Endothelial cell (in vitro differentiated cells): Measurements from ENCODE around the gene TMEM106C. TPM values are rescaled to one million over a fixed set of nuclear protein-coding genes. Genes with fewer than 3 reads are reported as not detected.

ENCODE experiments used
- DNase-seq: peaks from one replicate; pipeline ENCODE4 v3.0.0; 2021; ENCODE audit warnings: low spot score
- H3K27ac Mint-ChIP-seq: one replicate; pipeline ENCODE4 v1.8.0; 2021; ENCODE audit warnings: mixed read lengths, inconsistent platforms; ENCODE audit not compliant: unreplicated experiment
- H3K27me3 Mint-ChIP-seq: one replicate; pipeline ENCODE4 v1.8.0; 2021; ENCODE audit warnings: mild to moderate bottlenecking, moderate library complexity, mixed read lengths, inconsistent platforms; ENCODE audit not compliant: unreplicated experiment
- H3K36me3 Mint-ChIP-seq: one replicate; pipeline ENCODE4 v1.8.0; 2021; ENCODE audit warnings: mild to moderate bottlenecking, low read depth, mixed read lengths, inconsistent platforms; ENCODE audit not compliant: unreplicated experiment
- H3K4me1 Mint-ChIP-seq: one replicate; pipeline ENCODE4 v1.8.0; 2021; ENCODE audit warnings: mild to moderate bottlenecking, mixed read lengths, inconsistent platforms; ENCODE audit not compliant: unreplicated experiment
- H3K4me3 Mint-ChIP-seq: one replicate; pipeline ENCODE4 v1.8.0; 2021; ENCODE audit warnings: mild to moderate bottlenecking, mixed read lengths, inconsistent platforms; ENCODE audit not compliant: unreplicated experiment
- H3K9me3 Mint-ChIP-seq: one replicate; pipeline ENCODE4 v1.8.0; 2021; ENCODE audit warnings: mixed read lengths, inconsistent platforms; ENCODE audit not compliant: unreplicated experiment
- CTCF ChIP-seq: fragments of 200-600 bp; sonication (generic); IDR thresholded peaks from one replicate; pipeline ENCODE4 v1.5.0; 2021; ENCODE audit warnings: antibody characterized with exemption; ENCODE audit not compliant: unreplicated experiment
- total RNA-seq: library from RNA; stranded (reverse); fragmentation: NEBNext Ultra II Directional; extraction: Animal tissue kit (Norgen Biotek cat#: 25700); gene quantifications from one replicate; pipeline ENCODE4 v1.2.1, GENCODE V29; 2021; ENCODE audit not compliant: unreplicated experiment

The TMEM106C gene
- total RNA-seq, 1 donor from 2014 or later: 41.0 TPM

GRCh38 chr12:48003226-48004052, 40.0 kb downstream of the TMEM106C start:
- H3K36me3 Mint-ChIP-seq: no peaks in the 10 kb centered on the region
- no peak overlapping the region for H3K27ac Mint-ChIP-seq
- H3K9me3 Mint-ChIP-seq: no peaks in the 10 kb centered on the region
- no peak overlapping the region for H3K4me3 Mint-ChIP-seq
- peaks cover 23% of the 10 kb centered on the region for H3K4me1 Mint-ChIP-seq
- H3K27me3 Mint-ChIP-seq: peaks cover 49% of the 10 kb centered on the region
- TF ChIP-seq CTCF: no peak
- no peak for DNase-seq

- Mint-ChIP-seq H3K4me1 (peaks cover 23% of the 10 kb centered on the region), H3K36me3 (no peaks in the 10 kb centered on the region), H3K4me3 (no peak within 1 kb of the TSS), H3K27ac (no peak within 1 kb of the TSS), H3K9me3 (no peaks in the 10 kb centered on the region), H3K27me3 (peaks cover 51% of the 10 kb centered on the region)
- TF ChIP-seq CTCF: no peak
- peak; percentile 39 for DNase-seq
These were observed 40.9 kb downstream of the TMEM106C start, which contains the start of gene COL2A1 for GRCh38 chr12:48004053-48004941. Gene COL2A1 (minus strand): TSS chr12:48004476. CDS start chr12:48004321, 155 bp downstream.

GRCh38 chr12:48005001-48005749, 41.8 kb downstream of the TMEM106C start:
- Mint-ChIP-seq H3K36me3 (no peaks in the 10 kb centered on the region), H3K27me3 (peaks cover 45% of the 10 kb centered on the region), H3K27ac (no peak overlapping the region), H3K4me3 (peak overlapping the region; percentile 74), H3K4me1 (peaks cover 23% of the 10 kb centered on the region), H3K9me3 (no peaks in the 10 kb centered on the region)
- TF ChIP-seq CTCF: no peak
- DNase-seq: no peak

- no peak for DNase-seq
- Mint-ChIP-seq H3K9me3 (no peaks in the 10 kb centered on the region), H3K27ac (no peak overlapping the region), H3K4me1 (peaks cover 23% of the 10 kb centered on the region), H3K36me3 (no peaks in the 10 kb centered on the region), H3K4me3 (peak overlapping the region; percentile 74), H3K27me3 (peaks cover 44% of the 10 kb centered on the region)
- TF ChIP-seq CTCF: no peak
These were observed 42.3 kb downstream of the TMEM106C start for GRCh38 chr12:48005750-48006021.
